SH-SY5Y (cell line): Measurements from ENCODE around the gene PBXIP1.

Experiments
- GATA2 ChIP-seq: IDR thresholded peaks from 2 replicates; pipeline ENCODE4 v1.6.1; 2011; ENCODE audit warnings: mild to moderate bottlenecking, low read depth, low read length
- GATA3 ChIP-seq: IDR thresholded peaks from 2 replicates; pipeline ENCODE4 v1.6.1; 2011; ENCODE audit warnings: low read depth, mild to moderate bottlenecking, low read length, moderate library complexity

The PBXIP1 gene

GRCh38 chr1:154970631-154971340 is 14.9 kb upstream of the PBXIP1 start, which contains the start of gene SHC1:
Gene SHC1, minus strand, starts transcription at chr1:154970747. Its CDS starts 221 bp downstream, at chr1:154970526.
- TF ChIP-seq GATA2: no peak
- TF ChIP-seq GATA3: no peak

GRCh38 chr1:154969860-154970452 is 14.1 kb upstream of the PBXIP1 start:
- TF ChIP-seq GATA3: no peak
- no peak for TF ChIP-seq GATA2

GRCh38 chr1:154969246-154969645 is 13.3 kb upstream of the PBXIP1 start:
- TF ChIP-seq GATA2 (no peak), GATA3 (no peak)

- no peak for TF ChIP-seq GATA3
- TF ChIP-seq GATA2: no peak
These were observed 12.8 kb upstream of the PBXIP1 start for GRCh38 chr1:154968731-154969130.

GRCh38 chr1:154967331-154967950 is 11.5 kb upstream of the PBXIP1 start:
- no peak for TF ChIP-seq GATA2
- no peak for TF ChIP-seq GATA3

GRCh38 chr1:154966111-154966510 is 10.2 kb upstream of the PBXIP1 start:
- no peak for TF ChIP-seq GATA2
- no peak for TF ChIP-seq GATA3

- TF ChIP-seq GATA3 (no peak), GATA2 (no peak)
These were observed 8.5 kb upstream of the PBXIP1 start for GRCh38 chr1:154964359-154964758.

GRCh38 chr1:154963643-154964042 is 7.7 kb upstream of the PBXIP1 start:
- no peak for TF ChIP-seq GATA3
- TF ChIP-seq GATA2: no peak

GRCh38 chr1:154962795-154963330 is 7.0 kb upstream of the PBXIP1 start:
- TF ChIP-seq GATA3 (no peak), GATA2 (no peak)

GRCh38 chr1:154962156-154962749 is 6.4 kb upstream of the PBXIP1 start:
- TF ChIP-seq GATA3 (no peak), GATA2 (no peak)

GRCh38 chr1:154961207-154962155 is 5.6 kb upstream of the PBXIP1 start, which contains the start of gene PYGO2:
Gene PYGO2, minus strand, starts transcription at chr1:154961782. Its CDS starts 206 bp downstream, at chr1:154961576.
- TF ChIP-seq GATA2 (no peak; the same call in 1 of the 2 replicates), GATA3 (no peak)

GRCh38 chr1:154960446-154961136 is 4.7 kb upstream of the PBXIP1 start:
- no peak for TF ChIP-seq GATA2
- no peak for TF ChIP-seq GATA3

- TF ChIP-seq GATA3 (no peak), GATA2 (no peak)
These were observed 3.5 kb upstream of the PBXIP1 start for GRCh38 chr1:154959426-154959780.
